Stromal cell of bone marrow (primary cell): Measurements from ENCODE around the gene ZCCHC14.
"Not testable (repeated sequence)": the region's sequence is repeated elsewhere in the genome, so short reads cannot be mapped to it uniquely, and the experiment has no call there.

Experiments used
- DNase-seq: peaks from one replicate; pipeline ENCODE4 v3.0.0-alpha.2; 2012; ENCODE audit warnings: low read depth

ZCCHC14 gene

DNA sequence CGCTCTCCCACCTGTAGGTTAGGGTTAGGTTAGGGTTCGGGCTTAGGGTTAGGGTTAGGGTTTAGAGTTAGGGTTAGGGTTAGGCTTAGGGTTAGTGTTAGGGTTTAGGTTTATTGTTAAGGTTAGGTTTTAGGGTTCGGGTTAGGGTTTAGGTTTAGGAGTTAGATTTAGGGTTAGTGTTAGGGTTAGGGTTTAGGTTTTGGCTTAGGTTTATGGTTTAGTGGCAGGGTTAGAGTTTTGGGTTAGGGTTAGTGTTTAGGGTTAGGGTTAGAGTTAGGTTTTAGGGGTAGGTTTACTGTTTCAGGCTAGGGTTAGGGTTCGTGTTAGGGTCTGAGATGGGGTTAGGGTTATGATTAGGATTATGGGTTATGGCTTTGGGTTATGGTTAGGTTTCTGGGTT, 31.6 kb upstream of the ZCCHC14 start:
- no peak for DNase-seq

DNA sequence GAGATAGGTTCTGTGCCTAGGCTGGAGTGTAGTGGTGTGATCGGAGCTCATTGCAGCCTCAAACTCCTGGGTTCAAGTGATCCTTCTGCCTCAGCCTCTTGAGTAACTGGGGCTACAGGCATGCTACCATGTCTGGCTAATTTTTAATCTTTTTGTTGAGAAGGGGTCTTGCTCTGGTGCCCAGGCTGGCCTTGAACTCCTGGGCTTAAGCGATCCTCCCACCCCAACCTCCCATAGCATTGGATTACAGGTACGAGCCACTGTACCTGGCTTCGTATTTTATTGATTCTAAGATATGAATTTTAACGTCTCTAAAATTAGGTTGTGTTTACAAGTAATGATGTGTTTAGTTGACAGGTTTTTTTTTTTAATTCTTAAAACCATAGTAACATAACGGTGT, 30.8 kb upstream of the ZCCHC14 start:
- not testable (repeated sequence) for DNase-seq

DNA sequence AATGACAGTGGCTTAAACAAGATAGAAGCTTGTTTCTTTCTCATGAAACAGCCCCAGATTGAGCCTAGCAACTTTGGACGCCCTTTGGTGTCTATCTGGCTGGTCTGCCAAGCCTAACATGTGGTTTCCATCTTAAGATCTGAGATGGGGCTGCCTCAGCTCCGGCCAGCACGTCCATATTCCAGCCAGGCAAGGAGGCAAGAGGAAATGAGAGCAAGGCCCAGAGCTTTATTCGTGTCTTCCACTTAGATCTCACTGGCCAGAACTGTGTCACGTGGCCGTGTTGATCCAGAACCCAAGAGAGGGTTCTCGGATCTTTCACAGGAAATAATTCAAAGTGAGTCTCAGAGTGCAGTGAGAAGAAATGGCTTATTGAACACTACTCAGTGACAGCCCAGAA, 28.9 kb upstream of the ZCCHC14 start:
- DNase-seq, result not testable (repeated sequence)

DNA sequence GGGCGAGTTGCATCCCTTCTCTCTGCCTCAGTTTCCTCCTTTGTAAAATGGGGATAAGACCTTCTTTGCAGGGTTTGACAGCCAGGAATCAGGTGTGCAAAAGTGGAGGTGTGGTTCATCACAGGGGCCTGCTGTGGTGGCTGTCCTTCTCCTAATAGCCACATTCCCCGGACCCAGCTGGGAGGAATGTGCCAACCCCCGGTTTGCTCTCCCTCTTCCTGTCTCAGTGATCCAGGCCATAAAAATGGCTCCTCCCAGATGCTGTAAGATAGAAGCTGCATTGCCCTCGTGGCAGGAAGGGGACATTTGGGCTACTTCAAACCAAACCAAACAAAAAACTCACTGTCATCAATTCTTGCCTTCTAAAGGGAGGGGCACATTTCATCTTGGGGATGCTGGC, 26.3 kb upstream of the ZCCHC14 start:
- DNase-seq, result not testable (repeated sequence)

DNA sequence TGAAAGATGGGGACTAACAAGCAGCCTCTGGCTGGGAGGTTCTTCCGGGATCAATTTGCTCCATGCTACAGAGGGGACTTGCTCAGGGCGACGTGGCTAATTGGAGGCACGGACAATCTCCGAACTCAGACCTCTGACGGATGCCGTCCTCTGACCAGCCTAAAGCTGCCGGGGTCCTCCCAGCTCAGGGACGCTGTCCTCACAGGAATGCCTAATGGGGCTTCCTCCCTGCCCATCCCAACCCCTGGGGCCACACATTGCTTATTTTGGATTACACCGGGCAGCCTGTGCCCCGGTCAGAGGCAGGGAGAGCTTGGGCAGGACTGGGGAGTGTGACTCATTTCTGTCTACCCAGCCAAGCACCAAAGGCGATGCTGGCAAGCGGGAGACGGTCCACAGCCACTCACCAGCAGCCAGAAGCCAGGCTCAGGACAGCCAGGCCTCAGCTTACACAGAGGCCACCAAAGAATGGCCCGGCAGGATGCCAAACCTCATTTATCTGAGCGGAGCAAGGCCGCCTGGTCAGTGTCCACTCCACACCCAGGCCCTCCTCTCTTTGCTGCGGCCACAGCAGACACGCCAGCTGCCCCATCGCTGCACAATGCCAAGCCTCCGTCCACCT, 25.7 kb upstream of the ZCCHC14 start:
- DNase-seq, result not testable (repeated sequence)

- DNase-seq, result not testable (repeated sequence)
Measured at GRCh38 chr16:87517610-87518429, 25.0 kb upstream of the ZCCHC14 start.

DNA sequence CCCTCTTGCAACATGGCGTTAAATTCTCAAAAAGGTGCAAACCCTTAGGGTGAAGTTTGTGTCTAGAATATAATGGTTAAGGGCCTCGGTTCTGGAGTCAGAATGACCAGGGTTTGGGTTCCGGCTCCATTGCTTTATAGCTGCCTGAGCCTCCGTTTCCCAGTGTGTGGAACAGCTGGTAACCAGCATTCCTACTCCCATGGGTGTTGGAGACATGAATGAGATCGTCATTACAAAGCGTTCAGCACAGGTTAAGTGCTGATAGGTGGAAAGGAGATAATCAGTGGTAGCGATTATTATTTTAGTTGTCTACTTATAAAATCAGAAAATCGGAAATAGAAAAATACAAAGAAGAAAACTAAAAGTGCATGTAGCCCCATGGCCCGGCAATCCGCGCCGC, 23.5 kb upstream of the ZCCHC14 start:
- no peak for DNase-seq

DNA sequence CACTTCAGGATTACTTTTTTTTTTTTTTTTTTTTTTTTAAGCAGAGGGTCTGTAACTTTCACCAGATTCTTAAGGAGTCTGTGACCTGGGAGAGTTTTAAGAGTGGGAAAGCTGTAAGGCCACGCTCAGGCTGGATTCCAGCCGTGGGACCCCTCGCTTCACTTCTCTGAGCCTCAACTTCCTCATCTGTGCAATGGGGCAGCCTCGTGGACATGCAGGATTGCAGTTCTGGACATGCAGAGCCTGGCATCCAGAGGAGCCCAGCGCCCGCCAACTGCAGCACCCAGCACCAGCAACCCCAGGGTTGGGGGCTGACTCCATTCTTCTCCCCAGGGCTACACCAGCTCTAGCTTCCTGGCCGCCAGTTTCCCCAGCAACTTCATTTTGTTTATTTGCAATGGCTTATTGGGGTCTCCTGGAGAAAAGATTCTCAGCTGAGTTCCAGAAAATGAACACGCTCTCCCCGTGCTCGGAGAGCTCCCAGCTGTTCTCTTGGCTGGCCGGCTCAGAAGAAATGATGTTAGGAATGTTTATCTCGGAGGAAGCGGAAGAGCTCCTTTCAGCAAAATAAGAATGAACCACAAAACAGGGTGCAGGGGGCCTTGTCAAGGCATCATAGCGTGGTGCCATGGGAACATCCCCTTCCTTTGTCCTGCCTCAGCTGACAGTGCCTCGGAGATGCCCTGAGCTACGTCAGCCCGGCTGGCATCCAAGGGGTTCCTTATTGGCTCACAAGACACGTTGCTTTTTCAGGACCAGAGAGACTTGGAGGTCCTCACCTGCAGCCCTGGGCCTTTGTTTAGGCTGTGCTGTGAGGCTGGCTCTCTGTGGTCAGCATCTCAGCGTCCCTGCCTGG, 22.9 kb upstream of the ZCCHC14 start:
- no peak for DNase-seq

DNA sequence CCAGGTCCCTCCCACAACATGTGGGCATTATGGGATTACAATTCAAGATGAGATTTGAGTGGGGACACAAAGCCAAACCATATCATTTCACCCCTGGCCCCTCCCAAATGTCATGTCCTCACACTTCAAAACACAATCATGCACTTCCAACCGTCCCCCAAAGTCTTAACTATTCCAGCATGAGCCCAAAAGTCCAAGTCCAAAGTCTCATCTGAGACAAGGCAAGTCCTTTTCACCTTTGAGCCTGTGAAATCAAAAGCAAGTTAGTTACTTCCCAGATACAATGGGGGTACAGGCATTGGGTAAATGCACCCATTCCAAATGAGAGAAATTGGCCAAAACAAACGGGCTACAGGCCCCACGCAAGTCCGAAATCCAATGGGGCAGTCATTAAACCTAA, 17.0 kb upstream of the ZCCHC14 start:
- DNase-seq, result not testable (repeated sequence)

DNA sequence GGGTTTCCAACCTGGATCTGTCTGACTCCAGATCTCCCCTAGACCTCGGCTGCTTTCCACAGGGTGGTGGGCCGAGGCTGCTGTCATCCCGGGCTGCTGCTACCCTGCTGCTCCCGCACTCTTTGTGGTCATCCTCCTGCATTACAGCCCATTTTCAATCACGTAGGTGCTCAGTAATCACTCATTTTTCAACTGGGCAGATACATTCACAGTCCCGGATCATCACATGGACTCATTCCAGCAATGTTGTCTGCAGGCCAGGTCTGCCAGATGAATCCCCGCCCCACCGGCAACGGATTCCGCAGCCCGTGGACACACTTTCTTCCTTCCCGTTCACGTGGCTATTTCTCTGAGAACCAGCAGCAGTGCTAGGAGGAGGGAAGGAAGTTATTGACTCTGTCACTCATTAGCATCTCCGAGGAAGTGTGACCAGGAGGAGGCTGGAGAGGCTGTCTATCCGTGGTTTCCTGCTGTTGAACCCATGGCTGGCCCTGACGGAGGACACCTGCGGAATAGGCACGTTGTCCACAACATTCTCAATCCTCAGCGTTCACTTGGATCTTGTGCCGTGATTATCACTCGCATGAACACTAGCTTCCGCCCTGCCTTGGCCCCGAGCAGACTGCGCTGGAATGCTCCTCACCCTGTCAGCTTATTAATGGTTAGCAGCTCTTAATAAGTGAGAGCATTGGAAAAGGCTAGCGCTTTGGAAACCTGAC, 14.7 kb upstream of the ZCCHC14 start:
- no peak for DNase-seq

- no peak for DNase-seq
Measured at GRCh38 chr16:87506423-87507350, 13.9 kb upstream of the ZCCHC14 start.

GRCh38 chr16:87505834-87506233, 13.0 kb upstream of the ZCCHC14 start:
- DNase-seq, result no peak

DNA sequence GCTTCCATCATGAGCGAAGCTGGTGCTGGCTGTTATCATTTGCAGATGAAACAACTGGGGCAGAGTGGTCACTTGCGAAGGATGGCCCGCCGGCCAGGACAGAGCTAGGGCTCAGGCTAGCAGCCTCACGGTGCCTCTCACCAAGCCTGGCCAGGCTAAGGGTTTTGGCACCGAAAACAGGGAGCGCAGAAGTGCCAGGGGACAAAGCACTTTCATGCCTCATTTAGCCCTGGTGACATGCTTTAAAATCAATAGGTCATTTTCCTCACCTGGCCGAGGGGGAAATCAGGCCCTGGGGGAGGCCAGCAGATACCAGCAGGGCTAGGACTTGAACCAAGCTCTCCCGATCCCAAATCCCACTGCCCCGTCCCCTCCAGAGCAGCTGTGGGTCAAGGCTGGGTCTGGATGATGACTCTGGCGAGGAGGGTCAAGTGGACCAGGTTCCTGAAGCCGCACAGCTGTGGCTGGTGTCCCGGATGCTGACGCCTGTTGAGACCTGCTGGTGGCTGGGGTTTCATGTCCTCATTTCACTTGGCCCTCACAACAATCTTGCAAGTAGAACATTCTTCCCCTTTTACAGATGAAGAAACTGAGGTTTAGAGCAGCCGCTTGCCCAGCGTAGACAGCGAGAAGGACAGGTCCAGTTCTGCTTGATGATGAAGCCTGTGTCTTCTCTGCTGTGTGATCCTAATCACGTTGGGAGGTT, 10.6 kb upstream of the ZCCHC14 start:
- DNase-seq, result not testable (repeated sequence)

GRCh38 chr16:87502308-87502969, 9.6 kb upstream of the ZCCHC14 start:
- DNase-seq, result no peak

DNA sequence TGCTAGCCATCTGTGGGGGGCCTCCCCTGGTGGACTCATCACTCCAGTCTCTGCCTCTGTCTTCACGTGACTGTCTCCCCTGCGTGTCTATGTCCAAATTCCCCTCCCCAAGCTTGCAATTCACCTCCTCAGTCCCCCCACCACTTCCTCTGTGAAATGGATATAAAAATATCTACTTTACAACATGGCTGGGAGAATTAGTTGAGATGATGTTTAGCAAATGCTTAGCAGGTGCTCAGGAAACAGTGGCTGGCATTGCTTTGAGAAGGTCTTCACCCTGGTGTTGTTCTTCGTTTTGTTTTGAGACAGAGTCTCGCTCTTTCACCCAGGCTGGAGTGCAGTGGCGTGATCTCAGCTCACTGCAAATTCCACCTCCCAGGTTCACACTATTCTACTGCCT, 8.3 kb upstream of the ZCCHC14 start:
- DNase-seq, result no peak

DNA sequence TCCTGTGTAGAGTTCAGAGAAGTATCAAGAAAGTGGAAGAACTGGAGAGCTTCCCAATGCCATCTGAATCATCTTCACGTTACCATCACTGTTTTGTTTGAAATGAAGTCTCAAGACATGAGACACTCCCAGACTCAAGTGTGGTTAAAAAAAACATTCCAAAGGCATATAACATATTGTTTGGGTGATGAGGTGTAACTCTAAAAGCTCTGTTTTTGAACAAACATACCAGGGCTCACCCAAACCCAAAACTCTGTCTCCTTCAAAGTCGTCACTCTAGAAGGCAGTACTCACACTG, 6.3 kb upstream of the ZCCHC14 start:
- DNase-seq, result peak; percentile 83

DNA sequence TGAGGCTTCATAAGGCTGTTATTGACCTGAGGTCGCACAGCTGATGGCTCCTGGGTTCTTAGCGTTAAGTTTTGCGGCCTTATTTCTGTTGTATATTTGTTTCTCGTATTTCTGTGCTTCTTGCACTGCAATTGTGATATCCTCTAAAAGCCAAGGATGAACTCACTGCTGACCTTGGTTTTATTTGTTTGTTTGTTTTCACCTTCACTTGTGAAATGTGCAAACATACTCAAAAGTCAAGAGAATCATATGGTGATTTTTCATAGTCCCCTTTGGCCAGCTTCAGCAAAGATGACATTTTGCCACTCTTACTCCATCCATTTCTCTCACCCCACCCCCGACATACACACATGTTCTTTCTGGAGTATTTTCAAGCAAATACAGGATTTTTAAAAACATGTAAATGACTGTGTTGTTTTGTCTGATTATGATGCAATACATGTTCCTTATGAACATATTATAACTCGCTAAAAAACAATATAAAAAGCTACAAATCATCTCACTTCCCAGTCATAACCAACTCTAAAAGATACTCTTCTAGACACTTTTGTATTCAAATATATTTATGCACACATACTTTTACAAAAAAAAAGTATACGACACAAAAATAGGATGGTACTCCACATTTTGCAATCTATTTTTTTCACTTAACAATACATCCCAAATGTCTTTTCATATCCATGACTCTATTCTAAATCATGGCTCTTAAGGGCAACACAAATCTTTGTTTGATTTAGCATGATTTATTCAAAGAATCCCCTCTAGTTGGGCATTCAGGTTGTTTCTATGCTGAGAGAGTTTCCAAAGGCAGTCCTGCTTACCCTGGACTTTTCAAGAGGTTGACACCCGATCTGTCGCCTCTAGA, 5.7 kb upstream of the ZCCHC14 start:
- DNase-seq, result no peak

DNA sequence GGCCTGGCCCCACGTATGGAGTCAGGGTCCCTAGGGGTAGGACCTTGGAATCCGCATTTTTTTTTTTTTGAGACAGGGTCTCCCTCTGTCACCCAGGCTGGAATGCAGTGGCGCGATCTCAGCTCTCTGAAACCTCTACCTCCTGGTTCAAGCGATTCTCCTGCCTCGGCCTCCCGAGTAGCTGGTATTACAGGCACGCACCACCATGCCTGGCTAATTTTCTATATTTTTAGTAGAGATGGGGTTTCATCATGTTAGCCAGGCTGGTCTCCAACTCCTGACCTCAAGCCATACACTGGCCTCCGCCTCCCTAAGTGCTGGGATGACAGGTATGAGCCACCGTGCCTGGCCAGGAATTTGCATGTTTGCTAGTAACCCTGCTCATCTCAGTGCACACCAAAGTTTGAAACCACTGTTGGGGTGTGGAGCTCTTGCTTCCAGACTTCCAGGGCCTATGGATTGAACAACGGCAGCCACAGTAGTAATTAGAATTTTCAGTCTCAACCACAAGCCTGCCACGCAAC, 5.0 kb upstream of the ZCCHC14 start:
- DNase-seq, result not testable (repeated sequence)
